ENCODE measurements around the gene DGKG. TPM values are rescaled to one million over a fixed set of nuclear protein-coding genes. Genes with fewer than 3 reads are reported as not detected.

DGKG gene
- total and polyA plus RNA-seq, 9 of the 15 experiments (the other 6 are each of a cell fraction or from before 2014, with no cell fraction given), result 0.01 to 0.36 (median 0.15) TPM

GRCh38 chr3:186154641-186155040 is 207.4 kb downstream of the DGKG start:
- ATAC-seq, result no peak
- CTCF ChIA-PET (ENCODE audit: low intra/inter-chr PET ratio), result no interaction called here
- intact Hi-C loops (cut with micrococcal nuclease) (no loop called here), in situ Hi-C loops (cut with MboI) (no loop called here)
- H2AFZ ChIP-seq (ENCODE audit: low read depth, low read length), result no peak overlapping the region
- DNase-seq (ENCODE audit: extremely low read depth in 1 of 4, low spot score in 3 of 4), result no peak
- peaks cover 36 to 38% of the 10 kb centered on the region in 2 experiments for H3K27me3 ChIP-seq (ENCODE audit: control insufficient read depth in 2 of 2, insufficient read depth in 2 of 2, low read length in 2 of 2)
- no peaks in the 10 kb centered on the region for H3K4me1 ChIP-seq (replicated peaks in 1 of 2; ENCODE audit: control insufficient read depth in 2 of 2, insufficient read depth in 2 of 2, low read length in 2 of 2)
- no peak for TF ChIP-seq GATA2 (CRISPR knock-in tag; IDR thresholded peaks at IDR 0.05)
- no peak for TF ChIP-seq TCF7 (IDR thresholded peaks at IDR 0.05; ENCODE audit: borderline replicate concordance)
- no peak for TF ChIP-seq NFATC3 (IDR thresholded peaks at IDR 0.05)
- no peak for TF ChIP-seq PPARD (CRISPR knock-in tag; IDR thresholded peaks at IDR 0.05)
- no peak for TF ChIP-seq ZNF830 (CRISPR knock-in tag; IDR thresholded peaks at IDR 0.05)
- TF ChIP-seq L3MBTL2 (IDR thresholded peaks at IDR 0.05), result no peak
- no peaks in the 10 kb centered on the region for H3K79me2 ChIP-seq (ENCODE audit: control insufficient read depth, insufficient read depth, low read length)
- no peak overlapping the region for H3K9ac ChIP-seq (ENCODE audit: insufficient read depth in 1 of 2, low read depth in 2 of 2, low read length in 2 of 2)
- POLR2A ChIA-PET, result no interaction called here
- H3K36me3 ChIP-seq (ENCODE audit: control insufficient read depth, insufficient read depth, low read length), result no peaks in the 10 kb centered on the region
- H3K4me3 ChIP-seq, result no peak overlapping the region
- no peak for FAIRE-seq
- 0 out of 2 replicates have a peak, but pooled peaks cover 2% of the 10 kb centered on the region for H4K20me1 ChIP-seq (replicated peaks; ENCODE audit: control insufficient read depth, insufficient read depth, low read length)
- no TSS peak for BruUV-seq (replicated peaks)
- no peak overlapping the region for H3K27ac ChIP-seq (ENCODE audit: extremely low read depth, low read depth, low read length)
- H3K9me1 ChIP-seq (ENCODE audit: control insufficient read depth, insufficient read depth, low read length), result no peaks in the 10 kb centered on the region
- WGBS (ENCODE audit: insufficient coverage, low coverage, missing lambda C conversion rate), result 3% methylated on average over 2 of the region's 2 CpGs
- no peak overlapping the region for H3K4me2 ChIP-seq (ENCODE audit: insufficient read depth, low read length)
- H3K9me3 ChIP-seq (replicated peaks; ENCODE audit: control insufficient read depth, insufficient read depth, low read depth, low read length), result no peaks in the 10 kb centered on the region

- WGBS (ENCODE audit: insufficient coverage, low coverage, missing lambda C conversion rate), result 10% methylated on average over 7 of the region's 9 CpGs
- Histone ChIP-seq H3K4me1 (replicated peaks in 1 of 2; ENCODE audit: control insufficient read depth in 2 of 2, insufficient read depth in 2 of 2, low read length in 2 of 2) (no peaks in the 10 kb centered on the region), H3K27ac (ENCODE audit: extremely low read depth, low read depth, low read length) (no peak overlapping the region), H3K9me3 (replicated peaks; ENCODE audit: control insufficient read depth, insufficient read depth, low read depth, low read length) (no peaks in the 10 kb centered on the region), H3K4me2 (ENCODE audit: insufficient read depth, low read length) (no peak overlapping the region), H3K36me3 (ENCODE audit: control insufficient read depth, insufficient read depth, low read length) (no peaks in the 10 kb centered on the region), H3K9ac (ENCODE audit: insufficient read depth in 1 of 2, low read depth in 2 of 2, low read length in 2 of 2) (no peak overlapping the region), H3K9me1 (ENCODE audit: control insufficient read depth, insufficient read depth, low read length) (no peaks in the 10 kb centered on the region), H2AFZ (ENCODE audit: low read depth, low read length) (no peak overlapping the region), H3K4me3 (no peak overlapping the region), H4K20me1 (replicated peaks; ENCODE audit: control insufficient read depth, insufficient read depth, low read length) (0 out of 2 replicates have a peak, but pooled peaks cover 2% of the 10 kb centered on the region), H3K79me2 (ENCODE audit: control insufficient read depth, insufficient read depth, low read length) (no peaks in the 10 kb centered on the region), H3K27me3 (ENCODE audit: control insufficient read depth in 2 of 2, insufficient read depth in 2 of 2, low read length in 2 of 2) (peaks cover 44 to 50% of the 10 kb centered on the region in 2 experiments)
- in situ Hi-C loops (cut with MboI), result no loop called here
- FAIRE-seq (no peak), ATAC-seq (no peak), DNase-seq (ENCODE audit: extremely low read depth in 1 of 4, low spot score in 3 of 4) (no peak)
- CTCF ChIA-PET (ENCODE audit: low intra/inter-chr PET ratio), result no interaction called here
- BruUV-seq (replicated peaks), result no TSS peak
- POLR2A ChIA-PET, result no interaction called here
- intact Hi-C loops (cut with micrococcal nuclease), result no loop called here
- no peak for TF ChIP-seq BACH1 (tag; IDR thresholded peaks at IDR 0.05)
- no peak for TF ChIP-seq PRDM10 (IDR thresholded peaks at IDR 0.05; ENCODE audit: partially characterized antibody)
- no peak for TF ChIP-seq CBX8 (IDR thresholded peaks at IDR 0.05; ENCODE audit: borderline replicate concordance, extremely low read depth, low read depth, low read length, poor library complexity, severe bottlenecking)
- TF ChIP-seq MTA3 (IDR thresholded peaks at IDR 0.05; ENCODE audit: borderline replicate concordance), result no peak
Observed at GRCh38 chr3:186152889-186153292, 209.1 kb downstream of the DGKG start.
